ENCODE data around the gene WSCD2.

WSCD2 gene

DNA sequence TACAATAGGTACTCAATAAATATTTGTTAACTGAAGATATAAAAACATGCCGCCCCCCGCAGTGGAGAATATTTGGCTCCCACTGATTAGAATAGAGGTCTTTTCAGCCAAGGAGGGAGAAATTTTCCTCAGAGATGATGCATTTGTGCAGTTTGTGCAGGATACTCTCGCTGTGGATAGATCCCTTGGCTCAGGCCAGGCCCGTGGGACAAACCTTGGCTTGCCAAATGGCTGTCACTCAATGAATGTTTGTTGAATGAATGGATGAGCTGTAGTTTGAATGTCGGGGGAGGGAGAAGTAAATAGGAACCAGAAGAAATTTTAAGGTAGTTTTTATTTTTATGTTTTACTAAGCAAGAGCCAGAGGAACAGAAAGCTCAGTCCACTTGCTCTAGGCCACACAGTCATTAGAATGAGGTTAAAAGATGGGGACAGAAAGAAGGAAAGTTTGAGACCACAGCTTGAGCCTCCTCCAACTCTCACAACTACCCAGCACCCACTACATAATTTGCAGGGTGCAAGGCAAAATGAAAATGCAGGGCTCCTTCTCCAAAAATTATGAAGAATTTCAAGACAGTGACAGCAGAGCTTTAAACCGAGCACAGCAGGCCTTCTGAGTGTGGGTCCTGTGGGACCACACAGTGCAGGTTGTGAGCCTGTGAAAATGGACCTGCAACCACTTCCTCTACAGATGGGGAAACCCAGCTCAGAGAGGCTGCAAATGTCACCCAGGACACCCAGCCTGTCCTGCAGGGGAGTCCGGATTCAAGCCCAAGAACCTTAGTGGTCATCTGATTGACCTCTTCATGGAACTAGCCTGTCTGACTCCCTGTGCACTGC lies 51.4 kb downstream of the WSCD2 start:
- H3K4me3 ChIP-seq (ENCODE audit: low read depth, low read length) = no peak overlapping the region
- TF ChIP-seq, protein P1, sequence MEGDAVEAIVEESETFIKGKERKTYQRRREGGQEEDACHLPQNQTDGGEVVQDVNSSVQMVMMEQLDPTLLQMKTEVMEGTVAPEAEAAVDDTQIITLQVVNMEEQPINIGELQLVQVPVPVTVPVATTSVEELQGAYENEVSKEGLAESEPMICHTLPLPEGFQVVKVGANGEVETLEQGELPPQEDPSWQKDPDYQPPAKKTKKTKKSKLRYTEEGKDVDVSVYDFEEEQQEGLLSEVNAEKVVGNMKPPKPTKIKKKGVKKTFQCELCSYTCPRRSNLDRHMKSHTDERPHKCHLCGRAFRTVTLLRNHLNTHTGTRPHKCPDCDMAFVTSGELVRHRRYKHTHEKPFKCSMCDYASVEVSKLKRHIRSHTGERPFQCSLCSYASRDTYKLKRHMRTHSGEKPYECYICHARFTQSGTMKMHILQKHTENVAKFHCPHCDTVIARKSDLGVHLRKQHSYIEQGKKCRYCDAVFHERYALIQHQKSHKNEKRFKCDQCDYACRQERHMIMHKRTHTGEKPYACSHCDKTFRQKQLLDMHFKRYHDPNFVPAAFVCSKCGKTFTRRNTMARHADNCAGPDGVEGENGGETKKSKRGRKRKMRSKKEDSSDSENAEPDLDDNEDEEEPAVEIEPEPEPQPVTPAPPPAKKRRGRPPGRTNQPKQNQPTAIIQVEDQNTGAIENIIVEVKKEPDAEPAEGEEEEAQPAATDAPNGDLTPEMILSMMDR (IDR thresholded peaks at IDR 0.05; ENCODE audit: low read depth, low read length) = no peak

DNA sequence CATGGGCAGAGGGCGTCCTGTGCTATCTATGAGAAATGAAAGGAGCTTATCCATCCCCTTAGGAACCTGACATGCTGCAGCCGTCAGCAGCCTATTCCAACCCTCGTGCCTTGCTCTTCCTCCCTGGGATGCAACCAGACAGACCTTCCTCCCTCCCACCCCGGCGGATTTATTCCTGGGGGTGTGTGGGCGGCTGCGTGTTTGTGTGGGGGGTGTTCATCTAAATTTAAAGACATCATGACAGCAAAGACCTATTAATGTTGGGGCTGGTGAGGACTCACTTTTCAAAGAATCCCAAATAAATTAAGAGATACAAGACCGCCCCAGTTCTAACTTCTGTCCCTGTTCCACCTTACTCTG lies 52.0 kb downstream of the WSCD2 start:
- TF ChIP-seq, protein P1 (IDR thresholded peaks at IDR 0.05; ENCODE audit: low read depth, low read length) = no peak
- H3K4me3 ChIP-seq (ENCODE audit: low read depth, low read length) = no peak overlapping the region

GRCh38 chr12:108182096-108182495 lies 53.0 kb downstream of the WSCD2 start:
- H3K4me3 ChIP-seq (ENCODE audit: low read depth, low read length) = no peak overlapping the region
- TF ChIP-seq, protein P1 (IDR thresholded peaks at IDR 0.05; ENCODE audit: low read depth, low read length) = no peak

DNA sequence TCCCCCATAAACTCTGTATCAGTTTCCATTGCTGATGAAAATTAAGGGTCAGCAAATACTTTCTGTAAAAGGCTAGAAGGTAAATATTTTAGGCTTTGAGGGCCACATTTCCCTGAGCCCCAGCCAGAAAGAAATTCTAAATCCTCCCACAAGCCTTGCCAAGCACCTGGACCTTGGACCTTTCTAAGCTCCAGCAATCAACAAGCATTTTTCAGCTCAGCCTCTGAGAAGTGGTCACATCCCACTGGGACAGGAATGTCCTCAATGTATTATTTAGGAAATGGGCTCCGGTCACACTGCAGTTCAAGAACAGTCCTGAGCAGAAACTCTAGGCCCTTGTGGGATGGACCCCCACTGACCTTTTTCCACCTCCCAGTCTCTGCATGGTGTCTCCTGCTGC lies 55.9 kb downstream of the WSCD2 start:
- TF ChIP-seq, protein P1 (IDR thresholded peaks at IDR 0.05; ENCODE audit: low read depth, low read length) = no peak
- H3K4me3 ChIP-seq (ENCODE audit: low read depth, low read length) = no peak overlapping the region

GRCh38 chr12:108187831-108188230 lies 58.7 kb downstream of the WSCD2 start:
- TF ChIP-seq, protein P1 (IDR thresholded peaks at IDR 0.05; ENCODE audit: low read depth, low read length) = no peak
- no peak overlapping the region for H3K4me3 ChIP-seq (ENCODE audit: low read depth, low read length)

DNA sequence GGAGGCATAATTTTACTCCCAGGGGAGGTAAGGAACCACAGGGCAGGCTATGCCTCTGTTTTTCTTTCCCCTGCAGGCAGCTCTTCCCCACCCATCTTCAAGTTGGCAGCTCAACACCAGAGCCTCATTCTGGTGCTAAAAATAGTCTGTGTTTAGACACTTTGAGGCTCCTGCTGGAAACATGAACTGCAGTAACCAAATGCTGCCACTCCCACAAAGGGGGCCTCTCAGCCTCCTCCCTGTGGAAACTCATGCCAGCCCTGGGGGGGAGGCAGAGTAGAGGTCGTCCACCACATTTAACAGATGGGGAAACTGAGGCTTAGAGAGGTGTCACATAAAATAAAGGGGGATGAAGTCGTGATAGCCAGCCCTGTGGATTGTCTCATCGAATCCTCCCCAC lies 61.4 kb downstream of the WSCD2 start:
- TF ChIP-seq, protein P1 (IDR thresholded peaks at IDR 0.05; ENCODE audit: low read depth, low read length) = no peak
- H3K4me3 ChIP-seq (ENCODE audit: low read depth, low read length) = no peak overlapping the region

- H3K4me3 ChIP-seq (ENCODE audit: low read depth, low read length) = no peak overlapping the region
- TF ChIP-seq, protein P1 (IDR thresholded peaks at IDR 0.05; ENCODE audit: low read depth, low read length) = no peak
These were observed 62.0 kb downstream of the WSCD2 start for GRCh38 chr12:108191086-108191485.

All from WI38 (cell line).